ENCODE measurements around the gene DEFB128.

The DEFB128 gene

DNA sequence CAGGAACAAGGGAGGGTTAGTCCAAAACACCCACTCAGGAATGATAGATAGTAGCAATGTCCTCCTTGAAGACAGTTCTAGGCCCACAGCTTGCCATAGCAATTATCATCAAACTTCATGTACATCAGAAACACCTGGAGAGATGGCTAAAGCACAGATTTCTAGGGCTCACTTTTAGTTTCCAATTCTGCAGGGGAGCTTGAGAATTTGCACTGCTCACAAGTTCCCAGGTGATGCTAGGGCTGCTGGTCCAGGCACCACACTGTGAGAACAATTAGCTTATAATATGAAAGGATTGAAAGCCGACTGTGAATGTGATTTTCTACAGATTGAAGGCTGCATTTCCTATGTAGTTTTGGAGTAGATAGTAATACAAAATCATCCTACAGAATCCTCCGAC is 43.6 kb downstream of the DEFB128 start:
- Histone ChIP-seq H3K4me3 (ENCODE audit: low read depth in 1 of 2, low read length in 2 of 2) (no peak overlapping the region), H3K9me3 (ENCODE audit: control insufficient read depth in 1 of 2, low read length in 2 of 2) (no peaks in the 10 kb centered on the region), H3K27me3 (ENCODE audit: low read depth, low read length) (no peaks in the 10 kb centered on the region), H3K4me1 (ENCODE audit: control insufficient read depth in 1 of 2, insufficient read depth in 2 of 2, low read length in 2 of 2) (no peaks in the 10 kb centered on the region), H3K27ac (ENCODE audit: low read length) (no peak overlapping the region), H3K36me3 (ENCODE audit: control insufficient read depth in 1 of 2, insufficient read depth in 2 of 2, low read length in 2 of 2) (no peaks in the 10 kb centered on the region)

DNA sequence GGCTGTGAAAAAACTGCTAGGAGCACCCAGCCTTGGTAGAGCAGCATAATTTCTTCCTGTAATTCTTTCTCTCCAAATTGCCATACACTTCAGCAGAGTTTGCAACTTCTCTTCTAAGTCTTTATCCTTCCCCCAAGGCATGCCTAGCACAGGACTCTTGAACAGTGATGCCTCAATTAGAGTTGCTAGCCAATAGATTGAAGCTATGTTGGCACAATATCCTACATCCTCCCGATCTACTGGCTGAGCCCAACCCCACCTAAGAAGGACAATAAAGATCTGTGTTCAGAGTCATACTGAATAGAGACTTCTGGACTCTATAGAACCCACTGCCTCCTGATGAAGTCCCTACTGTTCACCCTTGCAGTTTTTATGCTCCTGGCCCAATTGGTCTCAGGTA is 47.2 kb downstream of the DEFB128 start, which contains the start of gene DEFB126:
Gene DEFB126 (plus strand): TSS at position 301 of the 400 bp plus-strand sequence. CDS start 39 bp downstream, at position 340.
- H3K9me3 ChIP-seq (ENCODE audit: control insufficient read depth in 1 of 2, low read length in 2 of 2) = peaks cover 0 to 5% of the 10 kb centered on the region in 2 donors
- H3K4me3 ChIP-seq (ENCODE audit: low read depth in 1 of 2, low read length in 2 of 2) = no peak within 1 kb of the TSS
- H3K27ac ChIP-seq (ENCODE audit: low read length) = no peak within 1 kb of the TSS
- H3K27me3 ChIP-seq (ENCODE audit: low read depth, low read length) = no peaks in the 10 kb centered on the region
- no peaks in the 10 kb centered on the region for H3K4me1 ChIP-seq (ENCODE audit: control insufficient read depth in 1 of 2, insufficient read depth in 2 of 2, low read length in 2 of 2)
- H3K36me3 ChIP-seq (ENCODE audit: control insufficient read depth in 1 of 2, insufficient read depth in 2 of 2, low read length in 2 of 2) = no peaks in the 10 kb centered on the region
